Dendritic cell treated with granulocyte-macrophage colony-stimulating factor and Interleukin-4, amounts not matched to agents 40 ng/mL and 50 ng/mL, for 4 days (primary cell): Measurements from ENCODE around the gene JDP2.
A peak's percentile ranks its signal among the peaks of the same experiment; 100 is the strongest.

Source experiments
- H3K27ac Mint-ChIP-seq: one replicate; pipeline ENCODE4 v1.8.0; 2022; ENCODE audit warnings: mild to moderate bottlenecking, mixed read lengths
- H3K27me3 Mint-ChIP-seq: one replicate; pipeline ENCODE4 v1.8.0; 2022; ENCODE audit warnings: mild to moderate bottlenecking, mixed read lengths
- H3K36me3 Mint-ChIP-seq: one replicate; pipeline ENCODE4 v1.8.0; 2022; ENCODE audit warnings: low read depth, mixed read lengths
- H3K4me1 Mint-ChIP-seq: one replicate; pipeline ENCODE4 v1.8.0; 2022; ENCODE audit warnings: low read depth, mixed read lengths
- H3K4me3 Mint-ChIP-seq: one replicate; pipeline ENCODE4 v1.8.0; 2022; ENCODE audit warnings: mild to moderate bottlenecking, moderate library complexity, mixed read lengths
- H3K9me3 Mint-ChIP-seq: one replicate; pipeline ENCODE4 v1.8.0; 2022; ENCODE audit warnings: mixed read lengths
- intact Hi-C: fragments of 100-400 bp; cut with micrococcal nuclease; formaldehyde crosslinking; loops from one replicate; pipeline ENCODE4 v1.15.0; 2022

JDP2 gene

GRCh38 chr14:75424496-75424895 lies 3.3 kb upstream of the JDP2 start:
- Mint-ChIP-seq H3K36me3 (no peaks in the 10 kb centered on the region), H3K4me3 (no peak overlapping the region), H3K27me3 (no peaks in the 10 kb centered on the region), H3K9me3 (no peaks in the 10 kb centered on the region), H3K4me1 (peaks cover 38% of the 10 kb centered on the region), H3K27ac (no peak overlapping the region)
- intact Hi-C loops: loop anchor here (10.0 kb wide), 1 partner anchor 290 kb away; no protein-coding TSS in a partner anchor

- no peaks in the 10 kb centered on the region for H3K36me3 Mint-ChIP-seq
- H3K4me3 Mint-ChIP-seq: no peak overlapping the region
- H3K27me3 Mint-ChIP-seq: no peaks in the 10 kb centered on the region
- intact Hi-C loops: loop anchor here (5.0 to 10.0 kb wide), 2 partner anchors 43 to 291 kb away; no protein-coding TSS in a partner anchor
- no peaks in the 10 kb centered on the region for H3K9me3 Mint-ChIP-seq
- peaks cover 45% of the 10 kb centered on the region for H3K4me1 Mint-ChIP-seq
- H3K27ac Mint-ChIP-seq: peak overlapping the region; percentile 81
Measured at GRCh38 chr14:75425446-75425845, 2.4 kb upstream of the JDP2 start.

DNA sequence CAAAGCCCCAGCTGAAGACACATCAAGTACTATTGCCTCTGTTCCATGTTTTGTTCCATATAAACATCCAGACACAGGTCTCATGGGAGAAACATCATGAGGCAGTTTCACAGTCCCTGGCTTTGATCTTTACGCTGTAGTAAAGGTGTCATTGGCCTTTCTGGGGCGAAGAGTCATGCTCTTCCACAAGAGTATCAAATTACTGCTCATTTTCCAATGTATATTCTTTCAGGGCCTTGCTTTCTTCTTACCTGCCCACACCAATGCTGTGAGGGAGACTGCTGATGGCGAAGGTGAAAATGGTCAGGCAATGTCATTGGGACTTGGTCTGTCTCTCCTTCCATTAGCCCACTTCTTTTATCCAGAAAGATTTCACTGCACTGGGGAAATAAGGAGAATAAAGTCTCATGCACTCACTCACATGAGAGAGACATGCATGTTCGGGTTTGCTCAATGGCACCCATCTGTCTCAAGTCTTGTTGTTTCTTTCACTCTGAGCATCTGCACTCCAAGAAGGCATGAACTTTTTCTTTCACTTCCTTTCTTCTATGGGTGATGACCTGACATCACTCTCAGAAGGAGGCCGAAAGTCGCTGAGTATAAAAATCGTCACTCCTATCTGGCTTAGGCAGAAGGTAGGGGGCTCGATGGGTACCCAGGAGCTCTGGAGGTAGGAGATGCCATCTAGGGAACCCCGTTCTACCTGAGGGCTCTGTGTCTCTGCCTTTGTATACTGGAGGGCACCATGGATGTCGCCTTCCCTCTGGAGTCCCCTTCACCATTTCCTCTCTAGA lies 1.3 kb upstream of the JDP2 start:
- Mint-ChIP-seq H3K4me3 (peak overlapping the region; percentile 69), H3K27ac (peak overlapping the region; percentile 81), H3K27me3 (no peaks in the 10 kb centered on the region), H3K36me3 (peaks cover 4% of the 10 kb centered on the region), H3K9me3 (no peaks in the 10 kb centered on the region), H3K4me1 (peaks cover 56% of the 10 kb centered on the region)
- intact Hi-C loops: loop anchor here (2.0 to 10.0 kb wide), 3 partner anchors 44 to 292 kb away; no protein-coding TSS in a partner anchor

- peak overlapping the region; percentile 81 for H3K27ac Mint-ChIP-seq
- no peaks in the 10 kb centered on the region for H3K9me3 Mint-ChIP-seq
- intact Hi-C loops: loop anchor here (2.0 to 10.0 kb wide), 3 partner anchors 45 to 292 kb away; no protein-coding TSS in a partner anchor
- H3K36me3 Mint-ChIP-seq: peaks cover 9% of the 10 kb centered on the region
- peak overlapping the region; percentile 69 for H3K4me3 Mint-ChIP-seq
- H3K4me1 Mint-ChIP-seq: peaks cover 55% of the 10 kb centered on the region
- no peaks in the 10 kb centered on the region for H3K27me3 Mint-ChIP-seq
Measured at GRCh38 chr14:75427126-75427481, 718 bp upstream of the JDP2 start.

DNA sequence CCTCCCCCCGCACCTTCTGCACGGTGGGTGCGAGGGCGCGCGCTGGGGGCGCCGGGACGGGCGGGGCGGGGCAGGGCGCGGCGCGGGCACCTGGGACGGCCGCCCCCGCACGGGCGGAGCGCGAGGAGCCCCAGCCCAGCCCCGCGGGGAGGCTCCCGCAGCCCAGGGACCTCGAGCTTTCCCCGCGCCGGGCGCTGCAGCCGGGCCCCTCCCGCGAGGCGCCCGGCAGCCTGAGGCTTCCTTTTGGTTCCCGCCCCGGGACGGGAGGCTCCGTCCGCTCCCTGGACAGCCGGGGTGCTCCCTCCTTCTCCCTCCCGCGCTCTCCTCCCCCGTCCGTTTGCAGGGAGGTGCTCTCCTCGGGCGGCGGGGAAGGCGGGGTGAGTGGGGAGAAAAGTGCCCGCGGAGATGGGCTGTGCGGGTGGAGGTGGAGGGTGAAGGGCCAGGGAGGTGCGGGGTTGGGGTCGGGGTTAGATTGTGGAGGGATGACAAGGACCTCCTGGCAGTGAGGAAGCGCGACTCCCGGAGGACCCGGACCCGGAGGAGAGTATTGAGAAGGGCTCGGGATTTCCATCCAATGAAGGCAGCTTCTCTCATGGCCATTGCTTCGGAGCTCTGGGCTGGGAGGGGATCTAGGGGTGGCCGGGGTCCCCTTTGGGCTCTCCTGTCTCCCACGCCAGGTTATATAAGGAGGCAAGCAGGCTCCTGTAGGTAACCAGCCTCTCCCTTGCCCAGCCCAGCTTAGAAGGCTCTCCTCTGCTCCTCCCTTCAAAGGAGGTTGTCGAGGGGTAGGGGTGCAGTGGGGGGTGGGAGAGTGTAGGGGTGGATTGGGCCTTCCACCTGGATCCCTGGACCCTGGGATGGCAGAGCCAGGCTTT lies 645 bp downstream of the JDP2 start:
- intact Hi-C loops: loop anchor here (5.0 to 10.0 kb wide), 2 partner anchors 46 to 294 kb away; no protein-coding TSS in a partner anchor
- H3K36me3 Mint-ChIP-seq: peaks cover 21% of the 10 kb centered on the region
- peak overlapping the region; percentile 78 for H3K4me3 Mint-ChIP-seq
- H3K27ac Mint-ChIP-seq: peak overlapping the region; percentile 81
- H3K4me1 Mint-ChIP-seq: peaks cover 49% of the 10 kb centered on the region
- no peaks in the 10 kb centered on the region for H3K27me3 Mint-ChIP-seq
- H3K9me3 Mint-ChIP-seq: no peaks in the 10 kb centered on the region

DNA sequence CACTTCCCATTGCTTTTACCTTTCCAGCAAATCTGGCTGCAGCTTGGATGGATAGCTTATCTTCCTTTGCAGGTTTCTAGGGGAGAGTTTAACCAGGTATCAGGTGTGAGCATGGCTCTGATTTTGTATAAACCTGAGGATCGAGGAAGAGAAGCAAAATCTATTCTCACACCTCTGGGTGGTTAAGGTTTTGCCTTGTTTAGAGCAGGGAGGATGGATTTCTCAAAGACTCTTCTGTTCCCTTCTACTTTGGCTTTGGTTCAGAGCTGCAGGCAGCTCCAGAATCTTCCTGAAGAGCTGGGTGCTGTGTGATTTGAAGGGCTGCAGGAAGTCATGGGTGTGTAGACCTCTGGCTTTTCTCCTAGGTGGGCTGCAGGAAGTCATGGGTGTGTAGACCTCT lies 1.7 kb downstream of the JDP2 start:
- H3K9me3 Mint-ChIP-seq: no peaks in the 10 kb centered on the region
- peaks cover 32% of the 10 kb centered on the region for H3K36me3 Mint-ChIP-seq
- H3K27ac Mint-ChIP-seq: peak overlapping the region; percentile 58
- H3K27me3 Mint-ChIP-seq: no peaks in the 10 kb centered on the region
- peak overlapping the region; percentile 78 for H3K4me3 Mint-ChIP-seq
- intact Hi-C loops: loop anchor here (5.0 to 10.0 kb wide), 2 partner anchors 47 to 295 kb away; no protein-coding TSS in a partner anchor
- peaks cover 59% of the 10 kb centered on the region for H3K4me1 Mint-ChIP-seq

GRCh38 chr14:75430116-75430515 lies 2.3 kb downstream of the JDP2 start:
- no peaks in the 10 kb centered on the region for H3K9me3 Mint-ChIP-seq
- no peaks in the 10 kb centered on the region for H3K27me3 Mint-ChIP-seq
- intact Hi-C loops: no loop called here
- peak overlapping the region; percentile 4 for H3K4me3 Mint-ChIP-seq
- peaks cover 63% of the 10 kb centered on the region for H3K4me1 Mint-ChIP-seq
- H3K36me3 Mint-ChIP-seq: peaks cover 37% of the 10 kb centered on the region
- no peak overlapping the region for H3K27ac Mint-ChIP-seq

- no peak overlapping the region for H3K27ac Mint-ChIP-seq
- intact Hi-C loops: no loop called here
- H3K9me3 Mint-ChIP-seq: no peaks in the 10 kb centered on the region
- H3K27me3 Mint-ChIP-seq: no peaks in the 10 kb centered on the region
- no peak overlapping the region for H3K4me3 Mint-ChIP-seq
- peaks cover 65% of the 10 kb centered on the region for H3K4me1 Mint-ChIP-seq
- peaks cover 41% of the 10 kb centered on the region for H3K36me3 Mint-ChIP-seq
Measured at GRCh38 chr14:75430526-75430925, 2.7 kb downstream of the JDP2 start.

- H3K27me3 Mint-ChIP-seq: no peaks in the 10 kb centered on the region
- H3K4me3 Mint-ChIP-seq: no peak overlapping the region
- peaks cover 65% of the 10 kb centered on the region for H3K4me1 Mint-ChIP-seq
- H3K27ac Mint-ChIP-seq: no peak overlapping the region
- H3K9me3 Mint-ChIP-seq: no peaks in the 10 kb centered on the region
- peaks cover 45% of the 10 kb centered on the region for H3K36me3 Mint-ChIP-seq
- intact Hi-C loops: no loop called here
Measured at GRCh38 chr14:75430976-75431375, 3.2 kb downstream of the JDP2 start.

- Mint-ChIP-seq H3K27ac (no peak overlapping the region), H3K27me3 (no peaks in the 10 kb centered on the region), H3K36me3 (peaks cover 52% of the 10 kb centered on the region), H3K4me3 (no peak overlapping the region), H3K4me1 (peaks cover 65% of the 10 kb centered on the region), H3K9me3 (no peaks in the 10 kb centered on the region)
- intact Hi-C loops: no loop called here
Measured at GRCh38 chr14:75431827-75432226, 4.0 kb downstream of the JDP2 start.

DNA sequence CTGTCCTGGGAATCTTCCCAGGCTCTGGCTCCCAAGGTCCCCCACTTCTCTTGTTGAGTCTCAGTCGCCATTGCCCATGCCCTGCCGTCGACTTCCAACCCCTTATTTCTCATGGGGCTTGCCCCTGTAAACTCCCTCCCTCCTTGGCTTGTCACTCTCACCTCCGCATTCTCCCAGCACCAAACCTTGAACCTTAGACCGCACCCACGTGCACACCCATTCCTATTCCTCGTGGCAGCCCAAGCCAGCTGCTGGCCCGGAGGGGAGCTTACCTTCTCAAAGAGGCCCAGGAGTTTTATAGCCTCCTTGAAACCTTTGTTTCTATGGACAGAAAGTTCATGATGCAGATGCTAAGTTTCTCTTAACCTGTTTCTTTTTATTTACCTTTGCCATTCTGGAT lies 4.6 kb downstream of the JDP2 start:
- intact Hi-C loops: no loop called here
- H3K9me3 Mint-ChIP-seq: no peaks in the 10 kb centered on the region

GRCh38 chr14:75433631-75434071 lies 5.8 kb downstream of the JDP2 start:
- H3K36me3 Mint-ChIP-seq: peaks cover 71% of the 10 kb centered on the region
- no peak overlapping the region for H3K27ac Mint-ChIP-seq
- no peaks in the 10 kb centered on the region for H3K9me3 Mint-ChIP-seq
- H3K27me3 Mint-ChIP-seq: no peaks in the 10 kb centered on the region
- intact Hi-C loops: no loop called here
- H3K4me3 Mint-ChIP-seq: no peak overlapping the region
- H3K4me1 Mint-ChIP-seq: peaks cover 60% of the 10 kb centered on the region

More for the DNA sequence above, 4.6 kb downstream of the JDP2 start:
- peaks cover 58% of the 10 kb centered on the region for H3K36me3 Mint-ChIP-seq
- no peaks in the 10 kb centered on the region for H3K27me3 Mint-ChIP-seq
- H3K4me1 Mint-ChIP-seq: peaks cover 62% of the 10 kb centered on the region
- H3K27ac Mint-ChIP-seq: no peak overlapping the region
- H3K4me3 Mint-ChIP-seq: no peak overlapping the region

DNA sequence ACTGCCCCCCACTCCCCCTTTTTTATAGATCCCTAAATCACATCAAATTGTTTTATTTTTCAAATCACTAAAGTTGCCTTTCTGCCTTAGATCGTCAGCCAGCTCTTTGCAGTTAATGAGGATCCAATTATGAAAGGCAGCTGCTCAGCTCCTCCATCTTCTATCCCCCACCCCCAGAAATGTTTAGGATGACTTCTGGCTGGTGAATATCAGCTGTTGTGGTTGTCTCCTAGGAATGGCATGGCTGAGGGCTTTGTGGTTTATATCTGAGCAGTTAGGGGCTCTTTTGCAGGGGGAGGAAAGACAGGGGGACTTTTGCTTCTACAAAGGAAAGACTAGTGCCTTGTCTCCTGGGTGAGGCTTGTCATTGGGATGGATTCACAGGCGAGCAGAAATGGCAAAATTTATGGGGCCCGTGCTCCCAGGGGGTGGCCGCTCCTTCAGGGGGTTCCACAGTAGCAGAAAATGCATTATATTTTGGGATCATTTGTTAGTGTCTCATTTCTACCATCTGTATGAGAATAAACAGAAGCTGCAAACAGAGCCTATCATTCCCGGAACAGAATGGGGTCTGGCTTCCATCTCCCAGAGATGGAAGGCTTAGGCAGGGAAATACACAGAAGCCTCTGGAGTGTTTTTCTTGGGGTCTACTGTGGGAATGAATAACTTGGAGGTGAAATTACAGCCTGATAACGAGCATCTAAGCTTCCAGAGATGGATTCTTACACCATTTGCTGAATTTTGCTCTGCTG lies 6.5 kb downstream of the JDP2 start:
- intact Hi-C loops: no loop called here
- Mint-ChIP-seq H3K4me3 (no peak overlapping the region), H3K4me1 (peaks cover 53% of the 10 kb centered on the region), H3K27ac (no peak overlapping the region), H3K9me3 (no peaks in the 10 kb centered on the region), H3K27me3 (no peaks in the 10 kb centered on the region), H3K36me3 (peaks cover 77% of the 10 kb centered on the region)
